Peyer's patch (tissue), 4 donors: Measurements from ENCODE around the gene CDH24. TPM values are rescaled to one million over a fixed set of nuclear protein-coding genes. Genes with fewer than 3 reads are reported as not detected.

Experiments used
- DNase-seq, 3 donors: peaks; one replicate each; pipeline ENCODE4 v3.0.0-alpha.2; 2017 to 2019
- H3K27ac ChIP-seq, 4 donors: fragments of 200-600 bp; sonication (generic); one replicate each; pipeline ENCODE4 v1.5.1; 2016 to 2019
- H3K27me3 ChIP-seq, 2 donors: fragments of 200-600 bp; sonication (generic); one replicate each; pipeline ENCODE4 v1.5.1; 2019
- H3K36me3 ChIP-seq, 3 donors: fragments of 200-600 bp; sonication (generic); one replicate each; pipeline ENCODE4 v1.5.1; 2016 to 2019
- H3K4me1 ChIP-seq, 4 donors: fragments of 200-600 bp; sonication (generic); one replicate each; pipeline ENCODE4 v1.5.1; 2016 to 2019
- H3K4me3 ChIP-seq, 4 donors: fragments of 200-600 bp; sonication (generic); 1 replicate in 3 of 4; 2 replicates in 1 of 4; pipeline ENCODE4 v1.5.1; 2016 to 2019; ENCODE audit warnings: mild to moderate bottlenecking in 1 of 4
- H3K9me3 ChIP-seq, 4 donors: fragments of 200-600 bp; sonication (generic); one replicate each; pipeline ENCODE4 v1.5.1; 2016 to 2019; ENCODE audit warnings: mild to moderate bottlenecking in 1 of 4
- POLR2A ChIP-seq, 2 donors: fragments of 450-650 bp; IDR thresholded peaks; one replicate each; pipeline ENCODE4 v1.5.1; 2017; ENCODE audit warnings: antibody characterized with exemption in 2 of 2, mild to moderate bottlenecking in 2 of 2, moderate library complexity in 2 of 2
- total RNA-seq, 4 donors: library from RNA; depleted of rRNA; stranded (reverse); fragments of >200 nt; gene quantifications; one replicate each; pipeline ENCODE4 v1.1.0, GENCODE V29; 2016
- TF ChIP-seq, protein P1 (sequence below), 6 experiments: fragments of 450-650 bp in 4 of 6; fragments of 200-600 bp in 2 of 6; sonication (generic) in 1 of 6; IDR thresholded peaks; one replicate each; pipeline ENCODE4 v1.5.1; 2017 to 2019; ENCODE audit warnings: antibody characterized with exemption in 6 of 6, mild to moderate bottlenecking in 3 of 6, moderate library complexity in 1 of 6

The CDH24 gene
- total RNA-seq, 4 donors from 2014 or later = 1.1 to 12.4 (median 5.5) TPM

DNA sequence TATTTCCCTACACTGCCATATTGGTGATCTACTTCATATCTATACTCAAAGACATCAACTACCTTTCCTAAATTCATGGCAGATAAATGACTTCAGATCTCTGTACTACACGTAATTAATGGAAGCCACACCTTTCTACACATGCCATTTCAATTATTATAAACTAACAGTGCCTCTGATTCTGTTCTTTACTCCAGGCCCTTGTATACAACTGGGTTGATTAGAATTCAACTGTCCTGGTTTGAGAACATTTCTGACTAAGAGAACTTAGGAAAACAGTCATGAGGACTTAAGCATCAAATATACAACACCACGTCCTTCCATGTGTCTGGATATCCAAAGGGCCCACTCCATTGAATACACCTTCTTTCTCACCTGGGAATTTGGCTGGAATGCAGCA is 35.8 kb upstream of the CDH24 start:
- DNase-seq = no peak
- no peak overlapping the region for H3K4me3 ChIP-seq
- no peaks in the 10 kb centered on the region for H3K9me3 ChIP-seq
- H3K27ac ChIP-seq = no peak overlapping the region
- H3K4me1 ChIP-seq = peaks cover 6 to 27% (median 10%) of the 10 kb centered on the region in 4 donors
- TF ChIP-seq POLR2A (IDR thresholded peaks at IDR 0.05) = no peak
- TF ChIP-seq, protein P1, sequence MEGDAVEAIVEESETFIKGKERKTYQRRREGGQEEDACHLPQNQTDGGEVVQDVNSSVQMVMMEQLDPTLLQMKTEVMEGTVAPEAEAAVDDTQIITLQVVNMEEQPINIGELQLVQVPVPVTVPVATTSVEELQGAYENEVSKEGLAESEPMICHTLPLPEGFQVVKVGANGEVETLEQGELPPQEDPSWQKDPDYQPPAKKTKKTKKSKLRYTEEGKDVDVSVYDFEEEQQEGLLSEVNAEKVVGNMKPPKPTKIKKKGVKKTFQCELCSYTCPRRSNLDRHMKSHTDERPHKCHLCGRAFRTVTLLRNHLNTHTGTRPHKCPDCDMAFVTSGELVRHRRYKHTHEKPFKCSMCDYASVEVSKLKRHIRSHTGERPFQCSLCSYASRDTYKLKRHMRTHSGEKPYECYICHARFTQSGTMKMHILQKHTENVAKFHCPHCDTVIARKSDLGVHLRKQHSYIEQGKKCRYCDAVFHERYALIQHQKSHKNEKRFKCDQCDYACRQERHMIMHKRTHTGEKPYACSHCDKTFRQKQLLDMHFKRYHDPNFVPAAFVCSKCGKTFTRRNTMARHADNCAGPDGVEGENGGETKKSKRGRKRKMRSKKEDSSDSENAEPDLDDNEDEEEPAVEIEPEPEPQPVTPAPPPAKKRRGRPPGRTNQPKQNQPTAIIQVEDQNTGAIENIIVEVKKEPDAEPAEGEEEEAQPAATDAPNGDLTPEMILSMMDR (IDR thresholded peaks at IDR 0.05) = no peak
- peaks cover 0 to 59% (median 3%) of the 10 kb centered on the region in 3 donors for H3K36me3 ChIP-seq
- no peaks in the 10 kb centered on the region for H3K27me3 ChIP-seq

DNA sequence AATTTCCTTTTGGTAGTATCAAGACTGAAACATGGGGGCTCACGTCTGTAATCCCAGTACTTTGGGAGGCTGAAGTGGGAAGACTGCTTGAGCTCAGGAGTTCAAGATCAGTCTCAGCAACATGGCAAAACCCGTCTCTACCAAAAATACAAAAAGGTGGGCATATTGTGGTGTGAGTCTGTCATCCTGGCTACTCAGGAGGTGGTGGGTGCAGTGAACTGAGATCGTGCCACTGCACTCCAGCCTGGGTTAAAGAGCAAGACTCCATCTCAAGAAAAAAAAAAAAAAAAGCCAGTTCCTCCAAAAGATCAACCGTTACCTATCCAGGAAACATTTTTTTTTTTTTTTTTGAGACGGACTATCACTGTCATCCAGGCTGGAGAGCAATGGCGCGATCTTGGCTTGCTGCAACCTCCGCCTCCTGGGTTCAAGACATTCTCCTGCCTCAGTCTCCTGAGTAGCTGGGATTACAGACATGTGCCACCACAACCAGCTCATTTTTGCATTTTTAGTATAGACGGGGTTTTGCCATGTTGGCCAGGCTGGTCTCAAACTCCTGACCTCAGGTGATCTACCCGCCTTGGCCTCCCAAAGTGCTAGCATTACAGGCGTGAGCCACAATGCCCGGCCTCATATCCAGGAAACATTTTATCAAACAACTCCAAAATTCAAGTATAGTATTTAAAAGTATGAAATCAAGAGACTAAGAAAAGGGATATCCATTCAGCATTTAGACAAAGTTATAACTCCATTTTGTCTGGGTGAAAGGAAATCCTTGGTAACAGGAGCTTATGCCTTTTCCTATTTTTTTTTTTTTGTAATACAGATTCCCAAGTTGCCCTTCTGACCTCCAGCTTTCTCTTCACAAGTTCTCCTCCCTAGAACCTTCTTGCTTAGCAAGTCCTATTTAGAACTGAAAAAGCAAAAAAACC is 34.2 kb upstream of the CDH24 start:
- Histone ChIP-seq H3K27ac (no peak overlapping the region), H3K4me3 (no peak overlapping the region), H3K9me3 (no peaks in the 10 kb centered on the region), H3K36me3 (peaks cover 0 to 68% (median 3%) of the 10 kb centered on the region in 3 donors), H3K27me3 (no peaks in the 10 kb centered on the region), H3K4me1 (peaks cover 6 to 19% (median 7%) of the 10 kb centered on the region in 4 donors)
- TF ChIP-seq, protein P1 (IDR thresholded peaks at IDR 0.05) = no peak
- no peak for TF ChIP-seq POLR2A (IDR thresholded peaks at IDR 0.05)
- no peak for DNase-seq

DNA sequence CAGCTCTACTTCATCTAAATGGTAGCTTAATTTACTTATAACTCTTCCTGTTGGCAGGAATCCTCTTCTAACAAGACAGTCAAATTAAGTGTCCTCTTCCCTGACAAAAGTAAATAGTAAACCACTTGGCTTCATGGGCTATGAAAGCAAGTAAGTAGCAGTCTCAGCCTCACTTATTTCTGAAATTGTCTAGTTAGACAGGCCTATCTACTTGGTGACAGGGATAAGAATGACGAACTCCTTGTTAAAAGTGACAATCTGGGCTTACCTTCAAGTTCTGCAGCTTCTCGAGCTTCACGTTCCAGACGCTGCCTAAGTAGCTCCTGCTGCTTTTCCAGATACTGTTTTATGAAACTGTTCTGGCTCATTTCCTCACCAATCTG is 32.9 kb upstream of the CDH24 start:
- no peak for DNase-seq
- no peaks in the 10 kb centered on the region for H3K9me3 ChIP-seq
- no peak overlapping the region for H3K4me3 ChIP-seq
- H3K27me3 ChIP-seq = no peaks in the 10 kb centered on the region
- H3K36me3 ChIP-seq = peaks cover 0 to 81% (median 6%) of the 10 kb centered on the region in 3 donors
- peaks cover 4 to 19% (median 6%) of the 10 kb centered on the region in 4 donors for H3K4me1 ChIP-seq
- TF ChIP-seq POLR2A (IDR thresholded peaks at IDR 0.05) = no peak
- TF ChIP-seq, protein P1 (IDR thresholded peaks at IDR 0.05) = no peak
- peak overlapping the region in 1 of 4 donors; percentile 3 for H3K27ac ChIP-seq

DNA sequence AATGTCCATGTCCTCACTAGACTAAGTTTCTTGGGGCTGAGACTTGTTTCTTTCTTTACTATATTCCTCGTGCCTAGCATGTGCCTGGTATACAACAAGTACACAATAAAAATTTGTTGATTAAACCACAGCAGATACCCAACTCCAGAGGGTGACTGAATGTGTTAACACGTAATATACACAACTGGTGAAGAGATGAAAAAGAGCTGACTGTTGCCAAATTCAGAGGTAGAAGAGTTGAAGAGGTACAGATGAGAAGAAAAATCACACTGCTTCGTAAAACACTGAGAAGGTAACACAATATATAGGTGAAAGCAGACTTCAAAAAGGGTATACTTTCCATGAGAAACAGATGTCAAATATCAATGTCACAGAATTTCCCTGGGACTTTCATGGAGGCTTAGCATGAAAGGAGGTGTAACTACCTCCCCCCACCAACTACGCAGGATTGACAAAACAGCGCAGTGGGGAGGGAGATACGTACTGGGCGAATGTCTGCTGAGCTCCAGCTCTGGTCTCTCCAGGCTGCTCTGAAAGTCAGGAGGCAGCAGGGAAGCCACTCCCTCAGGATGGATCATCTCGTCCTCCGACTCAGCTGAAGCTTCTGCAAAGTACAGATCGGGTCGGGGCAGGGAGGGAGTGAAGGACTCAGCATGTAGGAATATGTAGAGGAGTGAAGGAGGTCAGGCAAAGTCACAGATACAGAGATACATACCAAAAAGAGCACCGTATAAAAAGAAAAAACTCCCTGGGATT is 32.4 kb upstream of the CDH24 start:
- DNase-seq = no peak
- H3K27ac ChIP-seq = no peak overlapping the region
- H3K27me3 ChIP-seq = no peaks in the 10 kb centered on the region
- TF ChIP-seq, protein P1 (IDR thresholded peaks at IDR 0.05) = no peak
- no peak for TF ChIP-seq POLR2A (IDR thresholded peaks at IDR 0.05)
- H3K9me3 ChIP-seq = no peaks in the 10 kb centered on the region
- H3K4me3 ChIP-seq = no peak overlapping the region
- H3K36me3 ChIP-seq = peaks cover 0 to 87% (median 6%) of the 10 kb centered on the region in 3 donors
- H3K4me1 ChIP-seq = peaks cover 4 to 19% (median 6%) of the 10 kb centered on the region in 4 donors

DNA sequence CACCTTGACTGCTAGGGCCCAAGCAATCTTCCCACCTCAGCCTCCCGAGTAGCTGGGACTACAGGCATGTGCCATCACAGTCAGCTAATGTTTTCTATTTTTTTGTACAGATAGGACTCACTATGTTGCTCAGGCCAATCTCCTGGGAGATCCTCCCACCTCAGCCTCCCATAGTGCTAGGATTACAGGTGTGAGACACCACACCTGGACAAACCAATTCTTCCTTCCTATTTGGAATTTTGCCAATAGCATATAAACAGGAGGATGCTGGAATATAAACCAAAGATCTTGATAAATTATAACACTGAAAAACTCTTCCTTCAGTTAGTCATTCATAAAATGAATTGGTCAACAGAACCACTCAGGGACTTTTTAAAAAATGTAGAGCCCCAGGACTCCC is 29.2 kb upstream of the CDH24 start:
- Histone ChIP-seq H3K27ac (peak overlapping the region in 1 of 4 donors; percentile 18), H3K4me3 (no peak overlapping the region), H3K9me3 (no peaks in the 10 kb centered on the region), H3K4me1 (no peaks in the 10 kb centered on the region), H3K36me3 (peaks cover 0 to 100% (median 6%) of the 10 kb centered on the region in 3 donors), H3K27me3 (no peaks in the 10 kb centered on the region)
- no peak for DNase-seq
- TF ChIP-seq, protein P1 (IDR thresholded peaks at IDR 0.05) = no peak
- no peak for TF ChIP-seq POLR2A (IDR thresholded peaks at IDR 0.05)
